HG02588 (cell line): ENCODE results near the gene R3HDML.

ENCODE experiments used
- ATAC-seq: cut with Tn5 transposase; IDR thresholded peaks from one replicate; pipeline ENCODE4 v1.9.1; 2021; ENCODE audit warnings: mild to moderate bottlenecking, moderate library complexity; ENCODE audit not compliant: unreplicated experiment

R3HDML gene

DNA sequence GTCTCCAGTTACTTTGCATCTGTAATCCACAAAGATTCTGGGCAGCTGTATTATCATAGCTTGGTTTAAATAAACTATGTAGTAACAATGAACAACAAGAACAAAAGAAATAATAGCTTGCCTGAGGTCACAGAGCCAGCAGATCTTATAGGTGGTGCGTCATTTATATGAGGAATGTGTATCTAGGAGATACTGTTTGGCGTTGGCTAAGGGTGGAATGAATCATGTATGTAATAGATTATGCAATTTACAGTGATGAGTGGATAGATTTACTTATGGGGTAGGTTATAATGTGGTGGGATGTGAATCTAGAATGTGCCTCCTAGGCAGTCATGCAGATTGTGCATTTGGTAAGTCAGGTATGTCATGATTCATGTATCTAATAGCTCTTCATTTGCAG is 61.5 kb downstream of the R3HDML start:
- ATAC-seq: no peak

DNA sequence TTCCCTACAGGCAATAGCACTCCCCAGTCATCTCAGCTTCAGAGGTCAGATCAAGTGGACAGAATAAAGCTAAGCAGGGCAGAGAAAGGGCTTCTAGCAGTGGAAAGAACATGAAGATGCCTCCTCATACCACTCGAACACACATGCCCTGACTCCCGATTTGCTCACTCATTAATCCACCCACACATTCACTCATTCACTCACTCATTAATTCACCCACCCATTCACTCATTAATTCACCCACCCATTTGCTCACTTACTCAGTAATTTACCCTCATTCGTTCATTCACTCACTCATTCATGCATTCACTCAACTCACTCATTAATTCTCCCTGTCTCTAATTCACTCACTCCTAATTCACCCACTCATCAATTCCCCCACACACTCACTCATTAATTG is 62.6 kb downstream of the R3HDML start:
- ATAC-seq: no peak

DNA sequence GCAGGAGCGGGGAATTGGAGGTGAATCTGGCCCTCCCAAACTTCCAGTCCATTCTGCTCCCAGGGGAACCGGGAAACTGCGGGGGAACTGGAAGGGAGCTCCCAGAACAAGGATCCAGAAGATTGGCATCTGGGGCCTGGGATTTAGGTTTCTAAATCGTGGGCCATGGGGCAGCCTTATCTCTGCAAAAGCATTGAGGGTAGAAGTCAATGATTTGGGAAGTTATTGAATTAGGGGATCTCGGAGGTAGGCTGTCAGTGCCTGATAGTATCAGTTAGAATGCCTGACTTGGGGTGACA is 63.8 kb downstream of the R3HDML start:
- no peak for ATAC-seq
